ENCODE measurements around the gene RENBP.

- TF ChIP-seq, protein P1, sequence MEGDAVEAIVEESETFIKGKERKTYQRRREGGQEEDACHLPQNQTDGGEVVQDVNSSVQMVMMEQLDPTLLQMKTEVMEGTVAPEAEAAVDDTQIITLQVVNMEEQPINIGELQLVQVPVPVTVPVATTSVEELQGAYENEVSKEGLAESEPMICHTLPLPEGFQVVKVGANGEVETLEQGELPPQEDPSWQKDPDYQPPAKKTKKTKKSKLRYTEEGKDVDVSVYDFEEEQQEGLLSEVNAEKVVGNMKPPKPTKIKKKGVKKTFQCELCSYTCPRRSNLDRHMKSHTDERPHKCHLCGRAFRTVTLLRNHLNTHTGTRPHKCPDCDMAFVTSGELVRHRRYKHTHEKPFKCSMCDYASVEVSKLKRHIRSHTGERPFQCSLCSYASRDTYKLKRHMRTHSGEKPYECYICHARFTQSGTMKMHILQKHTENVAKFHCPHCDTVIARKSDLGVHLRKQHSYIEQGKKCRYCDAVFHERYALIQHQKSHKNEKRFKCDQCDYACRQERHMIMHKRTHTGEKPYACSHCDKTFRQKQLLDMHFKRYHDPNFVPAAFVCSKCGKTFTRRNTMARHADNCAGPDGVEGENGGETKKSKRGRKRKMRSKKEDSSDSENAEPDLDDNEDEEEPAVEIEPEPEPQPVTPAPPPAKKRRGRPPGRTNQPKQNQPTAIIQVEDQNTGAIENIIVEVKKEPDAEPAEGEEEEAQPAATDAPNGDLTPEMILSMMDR (tag by site-specific recombination; IDR thresholded peaks at IDR 0.05), result no peak
- no peak for TF ChIP-seq ZNF426 (tag by site-specific recombination; IDR thresholded peaks at IDR 0.05)
Measured at GRCh38 chrX:153905481-153906095, 38.9 kb downstream of the RENBP start.
